ENCODE data around the gene PKMYT1.

Gene PKMYT1

GRCh38 chr16:2925951-2926649 is 54.1 kb downstream of the PKMYT1 start:
- no peak for DNase-seq (ENCODE audit: low read depth)
- no peak overlapping the region for H3K4me3 ChIP-seq (ENCODE audit: low read depth, low read length)

- H3K4me3 ChIP-seq (ENCODE audit: low read depth, low read length) = no peak overlapping the region
- DNase-seq (ENCODE audit: low read depth) = no peak
Measured at GRCh38 chr16:2924901-2925755, 55.1 kb downstream of the PKMYT1 start.

- no peak overlapping the region for H3K4me3 ChIP-seq (ENCODE audit: low read depth, low read length)
- no peak for DNase-seq (ENCODE audit: low read depth)
Measured at GRCh38 chr16:2923481-2923880, 56.8 kb downstream of the PKMYT1 start.
